ENCODE measurements around the gene EPS8L2.
"Not testable (repeated sequence)": the region's sequence is repeated elsewhere in the genome, so short reads cannot be mapped to it uniquely, and the experiment has no call there.

Gene EPS8L2

DNA sequence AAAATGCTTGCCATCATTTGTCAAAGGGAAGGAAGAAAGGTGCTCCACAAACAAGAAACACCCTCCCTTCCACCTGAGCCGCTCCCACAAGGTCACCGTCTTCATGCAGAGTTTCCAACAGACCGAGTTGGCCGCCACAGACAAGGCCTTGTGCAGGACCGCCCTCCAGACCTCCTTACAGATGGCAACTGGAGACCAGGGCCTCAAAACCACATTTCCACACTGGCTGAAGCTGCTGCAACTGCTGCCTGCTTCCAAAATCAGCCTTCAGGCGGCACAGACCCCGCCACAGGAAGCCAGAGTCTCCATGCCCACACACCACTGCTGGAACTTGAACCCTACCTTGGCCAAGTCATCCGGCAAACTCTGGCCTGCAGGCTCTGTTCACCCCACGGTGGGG lies 17.4 kb upstream of the EPS8L2 start:
- no peaks in the 10 kb centered on the region for H3K9me2 ChIP-seq (replicated peaks; ENCODE audit: insufficient read depth, low read length)
- no peak overlapping the region for H2AFZ ChIP-seq (ENCODE audit: low read depth, low read length, severe bottlenecking)
- H4K20me1 ChIP-seq (ENCODE audit: low read depth, low read length): no peaks in the 10 kb centered on the region
- TF ChIP-seq, protein P1, sequence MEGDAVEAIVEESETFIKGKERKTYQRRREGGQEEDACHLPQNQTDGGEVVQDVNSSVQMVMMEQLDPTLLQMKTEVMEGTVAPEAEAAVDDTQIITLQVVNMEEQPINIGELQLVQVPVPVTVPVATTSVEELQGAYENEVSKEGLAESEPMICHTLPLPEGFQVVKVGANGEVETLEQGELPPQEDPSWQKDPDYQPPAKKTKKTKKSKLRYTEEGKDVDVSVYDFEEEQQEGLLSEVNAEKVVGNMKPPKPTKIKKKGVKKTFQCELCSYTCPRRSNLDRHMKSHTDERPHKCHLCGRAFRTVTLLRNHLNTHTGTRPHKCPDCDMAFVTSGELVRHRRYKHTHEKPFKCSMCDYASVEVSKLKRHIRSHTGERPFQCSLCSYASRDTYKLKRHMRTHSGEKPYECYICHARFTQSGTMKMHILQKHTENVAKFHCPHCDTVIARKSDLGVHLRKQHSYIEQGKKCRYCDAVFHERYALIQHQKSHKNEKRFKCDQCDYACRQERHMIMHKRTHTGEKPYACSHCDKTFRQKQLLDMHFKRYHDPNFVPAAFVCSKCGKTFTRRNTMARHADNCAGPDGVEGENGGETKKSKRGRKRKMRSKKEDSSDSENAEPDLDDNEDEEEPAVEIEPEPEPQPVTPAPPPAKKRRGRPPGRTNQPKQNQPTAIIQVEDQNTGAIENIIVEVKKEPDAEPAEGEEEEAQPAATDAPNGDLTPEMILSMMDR (IDR thresholded peaks at IDR 0.05; ENCODE audit: insufficient read depth, low read length, poor library complexity, severe bottlenecking): no peak
- TF ChIP-seq EZH2phosphoT487 (conservative IDR thresholded peaks at IDR 0.05; ENCODE audit: low read length): no peak
- no peak overlapping the region for H3K4me3 ChIP-seq (ENCODE audit: insufficient read depth, low read length, poor library complexity, severe bottlenecking)
- H3K4me2 ChIP-seq (ENCODE audit: low read depth, low read length, poor library complexity, severe bottlenecking): no peak overlapping the region
- H3K36me3 ChIP-seq (ENCODE audit: low read length): no peaks in the 10 kb centered on the region
- H3K27me3 ChIP-seq (ENCODE audit: low read length): no peaks in the 10 kb centered on the region
- no peaks in the 10 kb centered on the region for H3K9me3 ChIP-seq (ENCODE audit: insufficient read depth, low read length)
- H3K27ac ChIP-seq (ENCODE audit: low read depth, low read length): no peak overlapping the region
- H3F3A ChIP-seq (ENCODE audit: insufficient read depth): no peaks in the 10 kb centered on the region
- H3K9ac ChIP-seq (ENCODE audit: low read length): no peak overlapping the region
- peaks cover 10% of the 10 kb centered on the region for H3K79me2 ChIP-seq (ENCODE audit: insufficient read depth, low read length)

DNA sequence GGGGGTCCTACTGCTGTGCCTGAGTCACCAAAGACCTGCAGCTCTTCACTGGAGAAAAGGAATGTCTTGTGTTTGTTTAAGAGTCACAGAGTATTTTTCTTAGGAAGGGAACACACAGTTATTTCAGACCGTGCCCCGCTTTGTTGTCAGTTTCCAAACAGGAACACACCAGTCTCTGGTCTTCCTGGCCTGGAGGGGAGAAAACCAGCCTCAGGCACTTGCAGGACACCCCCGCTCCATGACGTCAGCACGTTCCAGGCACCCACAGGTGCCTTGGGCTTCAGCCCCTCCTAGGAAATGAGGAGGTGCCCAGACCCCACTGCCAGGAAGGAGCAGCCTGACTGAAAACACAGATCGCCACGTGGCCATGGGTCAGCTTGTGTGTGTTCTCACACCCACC lies 16.4 kb upstream of the EPS8L2 start:
- no peaks in the 10 kb centered on the region for H3F3A ChIP-seq (ENCODE audit: insufficient read depth)
- H4K20me1 ChIP-seq (ENCODE audit: low read depth, low read length): no peaks in the 10 kb centered on the region
- no peaks in the 10 kb centered on the region for H3K36me3 ChIP-seq (ENCODE audit: low read length)
- no peak overlapping the region for H3K9ac ChIP-seq (ENCODE audit: low read length)
- no peaks in the 10 kb centered on the region for H3K9me2 ChIP-seq (replicated peaks; ENCODE audit: insufficient read depth, low read length)
- H3K79me2 ChIP-seq (ENCODE audit: insufficient read depth, low read length): peaks cover 16% of the 10 kb centered on the region
- no peak overlapping the region for H3K4me2 ChIP-seq (ENCODE audit: low read depth, low read length, poor library complexity, severe bottlenecking)
- no peak overlapping the region for H3K4me3 ChIP-seq (ENCODE audit: insufficient read depth, low read length, poor library complexity, severe bottlenecking)
- no peak overlapping the region for H2AFZ ChIP-seq (ENCODE audit: low read depth, low read length, severe bottlenecking)
- TF ChIP-seq EZH2phosphoT487 (conservative IDR thresholded peaks at IDR 0.05; ENCODE audit: low read length): no peak
- TF ChIP-seq, protein P1 (IDR thresholded peaks at IDR 0.05; ENCODE audit: insufficient read depth, low read length, poor library complexity, severe bottlenecking): no peak
- H3K27me3 ChIP-seq (ENCODE audit: low read length): no peaks in the 10 kb centered on the region
- H3K9me3 ChIP-seq (ENCODE audit: insufficient read depth, low read length): no peaks in the 10 kb centered on the region
- H3K27ac ChIP-seq (ENCODE audit: low read depth, low read length): no peak overlapping the region

DNA sequence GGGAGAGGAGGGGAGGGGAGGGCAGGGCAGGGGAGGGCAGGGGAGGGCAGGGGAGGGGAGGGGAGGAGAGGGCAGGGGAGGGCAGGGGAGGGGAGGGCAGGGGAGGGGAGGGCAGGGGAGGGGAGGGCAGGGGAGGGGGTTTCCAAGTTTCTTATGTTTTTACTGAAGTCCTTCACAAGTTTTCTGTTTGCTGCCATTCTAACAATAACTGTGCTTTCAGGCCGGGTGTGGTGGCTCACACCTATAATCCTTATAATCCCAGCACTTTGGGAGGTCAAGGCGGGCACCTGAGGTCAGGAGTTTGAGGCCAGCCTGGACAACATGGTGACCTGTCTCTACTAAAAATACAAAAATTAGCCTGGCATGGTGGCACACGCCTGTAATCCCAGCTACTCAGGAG lies 15.8 kb upstream of the EPS8L2 start:
- H2AFZ ChIP-seq (ENCODE audit: low read depth, low read length, severe bottlenecking); H3K36me3 ChIP-seq (ENCODE audit: low read length): not testable (repeated sequence)

DNA sequence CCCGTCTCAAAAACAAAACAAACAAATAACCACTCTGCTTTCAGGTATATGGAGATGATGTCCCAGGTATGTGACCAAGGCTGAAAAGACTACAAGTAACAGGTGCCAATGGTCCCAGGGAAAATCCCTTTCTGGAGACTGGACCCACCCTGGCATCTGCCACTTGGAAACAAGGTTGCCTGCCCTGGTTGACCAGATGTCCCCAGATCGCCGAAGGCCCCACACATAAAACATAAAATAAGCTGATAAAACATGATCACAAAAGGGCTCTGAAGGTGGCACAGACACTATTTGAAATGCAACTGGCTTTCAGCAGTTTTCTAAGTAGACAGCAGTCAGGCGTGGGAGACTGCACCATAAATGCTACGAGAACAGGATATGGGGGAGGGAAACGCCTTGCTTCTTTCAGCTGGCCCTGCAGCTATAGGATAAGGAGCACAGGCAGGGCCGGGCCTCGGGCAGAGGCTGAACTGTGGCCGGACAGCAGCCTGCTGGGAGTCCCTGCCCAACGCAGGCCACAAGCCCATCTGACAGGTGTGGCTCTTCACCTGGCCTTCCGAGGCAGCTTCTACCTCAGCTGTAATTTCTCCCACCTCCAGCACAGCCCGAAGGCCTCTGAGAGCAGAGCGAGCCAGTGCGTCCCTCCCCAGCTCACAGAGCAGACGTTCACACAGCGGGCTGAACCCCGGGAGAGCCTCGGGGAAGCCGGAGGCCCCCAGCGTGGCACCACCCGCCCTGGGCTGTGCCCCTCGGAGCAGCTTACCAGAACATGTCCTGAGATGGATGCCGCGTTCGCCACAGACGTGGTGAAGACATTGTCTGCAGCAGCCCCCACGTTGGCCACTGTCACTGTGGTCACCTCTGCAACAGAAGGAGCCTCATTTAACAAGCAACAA lies 15.0 kb upstream of the EPS8L2 start:
- H3K9ac ChIP-seq (ENCODE audit: low read length): no peak overlapping the region
- no peaks in the 10 kb centered on the region for H3K9me3 ChIP-seq (ENCODE audit: insufficient read depth, low read length)
- H2AFZ ChIP-seq (ENCODE audit: low read depth, low read length, severe bottlenecking): no peak overlapping the region
- no peaks in the 10 kb centered on the region for H3F3A ChIP-seq (ENCODE audit: insufficient read depth)
- no peaks in the 10 kb centered on the region for H4K20me1 ChIP-seq (ENCODE audit: low read depth, low read length)
- no peak overlapping the region for H3K4me3 ChIP-seq (ENCODE audit: insufficient read depth, low read length, poor library complexity, severe bottlenecking)
- TF ChIP-seq EZH2phosphoT487 (conservative IDR thresholded peaks at IDR 0.05; ENCODE audit: low read length): no peak
- TF ChIP-seq, protein P1 (IDR thresholded peaks at IDR 0.05; ENCODE audit: insufficient read depth, low read length, poor library complexity, severe bottlenecking): no peak
- no peak overlapping the region for H3K27ac ChIP-seq (ENCODE audit: low read depth, low read length)
- no peaks in the 10 kb centered on the region for H3K27me3 ChIP-seq (ENCODE audit: low read length)
- H3K4me2 ChIP-seq (ENCODE audit: low read depth, low read length, poor library complexity, severe bottlenecking): no peak overlapping the region
- H3K9me2 ChIP-seq (replicated peaks; ENCODE audit: insufficient read depth, low read length): no peaks in the 10 kb centered on the region
- H3K79me2 ChIP-seq (ENCODE audit: insufficient read depth, low read length): peaks cover 16% of the 10 kb centered on the region
- H3K36me3 ChIP-seq (ENCODE audit: low read length): no peaks in the 10 kb centered on the region

More for the DNA sequence above, 15.8 kb upstream of the EPS8L2 start:
- H3K4me3 ChIP-seq (ENCODE audit: insufficient read depth, low read length, poor library complexity, severe bottlenecking); H3K9me2 ChIP-seq (replicated peaks; ENCODE audit: insufficient read depth, low read length); H4K20me1 ChIP-seq (ENCODE audit: low read depth, low read length); H3K9ac ChIP-seq (ENCODE audit: low read length); H3K9me3 ChIP-seq (ENCODE audit: insufficient read depth, low read length); H3K27me3 ChIP-seq (ENCODE audit: low read length); H3K4me2 ChIP-seq (ENCODE audit: low read depth, low read length, poor library complexity, severe bottlenecking); H3K27ac ChIP-seq (ENCODE audit: low read depth, low read length); H3F3A ChIP-seq (ENCODE audit: insufficient read depth): not testable (repeated sequence)
- H3K79me2 ChIP-seq (ENCODE audit: insufficient read depth, low read length): peaks cover 16% of the 10 kb centered on the region
